ENCODE results near the gene TNS1. TPM values are rescaled to one million over a fixed set of nuclear protein-coding genes. Genes with fewer than 3 reads are reported as not detected.

TNS1 gene
- total and polyA plus RNA-seq, 4 donors: 67.0 to 377 (median 208) TPM

DNA sequence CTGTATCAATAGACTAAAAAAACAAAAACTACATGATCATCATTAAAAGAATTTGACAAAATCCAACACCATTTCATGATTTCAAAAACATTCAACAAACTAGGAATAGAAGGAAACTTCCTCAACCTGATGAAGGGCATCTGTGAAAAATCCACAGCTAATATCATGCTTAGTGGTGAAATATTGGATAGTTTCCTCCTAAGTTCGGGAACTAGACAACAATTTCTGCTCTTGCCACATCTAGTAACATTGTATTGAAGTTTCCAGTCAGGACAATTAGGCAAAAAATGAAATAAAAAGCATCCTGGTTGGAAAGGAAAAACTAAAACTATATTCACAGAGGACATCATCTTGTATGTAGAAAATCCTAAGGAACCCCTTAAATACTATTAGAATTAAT lies 34.8 kb downstream of the TNS1 start:
- DNase-seq (peak in 1 of 3 donors; percentile 13), ATAC-seq (ENCODE audit: insufficient read depth, low FRiP score) (no peak)
- no peaks in the 10 kb centered on the region for H3K36me3 ChIP-seq (ENCODE audit: control insufficient read depth in 4 of 4, insufficient read depth in 4 of 4, low read length in 4 of 4)
- H3K4me1 ChIP-seq (ENCODE audit: control insufficient read depth in 5 of 5, insufficient read depth in 5 of 5, low read length in 5 of 5): peaks cover 8 to 35% (median 14%) of the 10 kb centered on the region in 5 donors
- no peak overlapping the region for H3K4me3 ChIP-seq
- H3K27me3 ChIP-seq (ENCODE audit: control insufficient read depth in 3 of 3, insufficient read depth in 3 of 3, low read length in 2 of 3): no peaks in the 10 kb centered on the region
- no peak overlapping the region for H3K27ac ChIP-seq (ENCODE audit: low read depth in 1 of 2, low read length in 1 of 2)
- WGBS, 2 donors: 29 to 31% methylated on average over 1 of the region's 1 CpG
- no peak for TF ChIP-seq CTCF (IDR thresholded peaks at IDR 0.05; ENCODE audit: control extremely low read depth, extremely low read depth)
- no peaks in the 10 kb centered on the region for H3K9me3 ChIP-seq (ENCODE audit: control insufficient read depth in 4 of 4, insufficient read depth in 3 of 4, low read length in 3 of 4)
- no peak overlapping the region for H3K9ac ChIP-seq (ENCODE audit: insufficient read depth in 1 of 2, low read length in 2 of 2)

DNA sequence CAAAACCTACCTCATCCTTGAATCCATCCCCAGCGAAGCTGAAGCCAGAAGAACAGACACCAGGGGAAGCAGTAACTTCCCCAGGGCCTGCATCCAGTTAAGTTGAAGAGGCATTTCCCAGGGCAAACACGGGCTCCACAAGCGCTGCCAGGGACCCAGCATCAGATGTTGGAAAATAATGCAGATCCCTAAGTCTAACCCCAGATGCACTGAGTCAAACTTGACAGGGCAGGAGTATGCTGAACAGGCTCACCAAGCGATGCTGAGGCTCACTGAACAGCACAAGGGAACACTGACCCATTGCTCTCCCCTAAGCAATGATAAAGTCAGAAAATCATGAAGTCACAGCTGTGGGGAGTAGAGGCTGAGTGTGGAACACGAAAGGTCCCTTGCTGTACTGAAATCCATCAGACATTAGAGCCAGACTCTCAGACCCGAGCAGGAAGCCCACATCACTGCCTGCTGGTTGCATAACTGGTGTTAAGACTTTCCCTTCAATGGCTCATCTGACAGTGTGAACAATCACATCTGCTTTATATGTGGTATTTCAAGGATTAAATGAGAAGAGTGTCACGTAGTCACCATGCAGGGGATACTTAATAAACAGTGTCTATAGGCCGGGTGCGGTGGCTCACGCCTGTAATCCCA lies 36.2 kb downstream of the TNS1 start:
- peaks cover 8 to 30% (median 14%) of the 10 kb centered on the region in 5 donors for H3K4me1 ChIP-seq (ENCODE audit: control insufficient read depth in 5 of 5, insufficient read depth in 5 of 5, low read length in 5 of 5)
- H3K36me3 ChIP-seq (ENCODE audit: control insufficient read depth in 4 of 4, insufficient read depth in 4 of 4, low read length in 4 of 4): no peaks in the 10 kb centered on the region

GRCh38 chr2:217964275-217965161 lies 38.3 kb downstream of the TNS1 start:
- Histone ChIP-seq H3K4me3 (no peak overlapping the region), H3K4me1 (ENCODE audit: control insufficient read depth in 5 of 5, insufficient read depth in 5 of 5, low read length in 5 of 5) (peaks cover 13 to 40% (median 26%) of the 10 kb centered on the region in 5 donors), H3K27me3 (ENCODE audit: control insufficient read depth in 3 of 3, insufficient read depth in 3 of 3, low read length in 2 of 3) (no peaks in the 10 kb centered on the region), H3K27ac (ENCODE audit: low read depth in 1 of 2, low read length in 1 of 2) (peak overlapping the region; percentile 23 to 30), H3K9ac (ENCODE audit: insufficient read depth in 1 of 2, low read length in 2 of 2) (no peak overlapping the region), H3K36me3 (ENCODE audit: control insufficient read depth in 4 of 4, insufficient read depth in 4 of 4, low read length in 4 of 4) (no peaks in the 10 kb centered on the region), H3K9me3 (ENCODE audit: control insufficient read depth in 4 of 4, insufficient read depth in 3 of 4, low read length in 3 of 4) (no peaks in the 10 kb centered on the region)
- peak in 2 of 3 donors; percentile 11 to 13 for DNase-seq
- 62 to 76% methylated on average over 21 of the region's 21 CpGs for WGBS, 2 donors
- no peak for TF ChIP-seq CTCF (IDR thresholded peaks at IDR 0.05; ENCODE audit: control extremely low read depth, extremely low read depth)
- ATAC-seq (ENCODE audit: insufficient read depth, low FRiP score): no peak

More for the DNA sequence above, 36.2 kb downstream of the TNS1 start:
- ATAC-seq (ENCODE audit: insufficient read depth, low FRiP score): no peak
- H3K27ac ChIP-seq (ENCODE audit: low read depth in 1 of 2, low read length in 1 of 2): peak overlapping the region in 1 of 2 donors; percentile 32
- H3K4me3 ChIP-seq: no peak overlapping the region
- no peaks in the 10 kb centered on the region for H3K27me3 ChIP-seq (ENCODE audit: control insufficient read depth in 3 of 3, insufficient read depth in 3 of 3, low read length in 2 of 3)
- H3K9ac ChIP-seq (ENCODE audit: insufficient read depth in 1 of 2, low read length in 2 of 2): peak overlapping the region; percentile 15 to 31
- peak in 2 of 3 donors; percentile 31 to 33 for DNase-seq
- no peaks in the 10 kb centered on the region for H3K9me3 ChIP-seq (ENCODE audit: control insufficient read depth in 4 of 4, insufficient read depth in 3 of 4, low read length in 3 of 4)
- TF ChIP-seq CTCF (IDR thresholded peaks at IDR 0.05; ENCODE audit: control extremely low read depth, extremely low read depth): no peak
- 74 to 83% methylated on average over 10 of the region's 10 CpGs for WGBS, 2 donors
